ENCODE results near the gene SRSF9.
"Not testable (repeated sequence)": the region's sequence is repeated elsewhere in the genome, so short reads cannot be mapped to it uniquely, and the experiment has no call there.

Gene SRSF9

GRCh38 chr12:120469450-120470149, at the start of gene SRSF9:
SRSF9 (minus strand) TSS chr12:120469748; CDS start chr12:120469609, 139 bp downstream.
- peak; percentile 76 for DNase-seq (ENCODE audit: low read depth)

- not testable (repeated sequence) for DNase-seq (ENCODE audit: low read depth)
Observed at GRCh38 chr12:120519324-120519723, 49.8 kb upstream of the SRSF9 start.

- no peak for DNase-seq (ENCODE audit: low read depth)
Observed at GRCh38 chr12:120515496-120515895, 45.9 kb upstream of the SRSF9 start.

GRCh38 chr12:120514002-120514401, 44.5 kb upstream of the SRSF9 start:
- no peak for DNase-seq (ENCODE audit: low read depth)

- no peak for DNase-seq (ENCODE audit: low read depth)
Observed at GRCh38 chr12:120508537-120508936, 39.0 kb upstream of the SRSF9 start.

- DNase-seq (ENCODE audit: low read depth) = no peak
Observed at GRCh38 chr12:120504587-120504986, 35.0 kb upstream of the SRSF9 start.

- DNase-seq (ENCODE audit: low read depth) = no peak
Observed at GRCh38 chr12:120500581-120500980, 31.0 kb upstream of the SRSF9 start.

- no peak for DNase-seq (ENCODE audit: low read depth)
Observed at GRCh38 chr12:120498870-120499515, 29.4 kb upstream of the SRSF9 start.

GRCh38 chr12:120497524-120498150, 28.1 kb upstream of the SRSF9 start:
- DNase-seq (ENCODE audit: low read depth) = no peak

GRCh38 chr12:120496413-120497340, 27.1 kb upstream of the SRSF9 start:
- DNase-seq (ENCODE audit: low read depth) = no peak

GRCh38 chr12:120495731-120496412, 26.3 kb upstream of the SRSF9 start, which contains the start of gene DYNLL1:
DYNLL1 (plus strand) TSS chr12:120496113; CDS start chr12:120496422, 309 bp downstream.
- peak; percentile 93 for DNase-seq (ENCODE audit: low read depth)

GRCh38 chr12:120495186-120495730, 25.7 kb upstream of the SRSF9 start:
- DNase-seq (ENCODE audit: low read depth) = no peak

- no peak for DNase-seq (ENCODE audit: low read depth)
Observed at GRCh38 chr12:120490833-120491512, 21.4 kb upstream of the SRSF9 start.

- DNase-seq (ENCODE audit: low read depth) = no peak
Observed at GRCh38 chr12:120490325-120490724, 20.8 kb upstream of the SRSF9 start.

- no peak for DNase-seq (ENCODE audit: low read depth)
Observed at GRCh38 chr12:120489018-120489417, 19.5 kb upstream of the SRSF9 start.

- DNase-seq (ENCODE audit: low read depth) = no peak
Observed at GRCh38 chr12:120488057-120488640, 18.6 kb upstream of the SRSF9 start.

- not testable (repeated sequence) for DNase-seq (ENCODE audit: low read depth)
Observed at GRCh38 chr12:120487552-120487951, 18.0 kb upstream of the SRSF9 start.

- DNase-seq (ENCODE audit: low read depth) = no peak
Observed at GRCh38 chr12:120485961-120486881, 16.7 kb upstream of the SRSF9 start.

GRCh38 chr12:120483621-120484020, 14.1 kb upstream of the SRSF9 start:
- DNase-seq (ENCODE audit: low read depth) = no peak
